NCI-H2171 (cell line): ENCODE data around the gene HOXA13.

ENCODE experiments used
- DNase-seq: peaks from one replicate; lab custom pipeline; 2025; lab: John Stamatoyannopoulos, UW

The HOXA13 gene

DNA sequence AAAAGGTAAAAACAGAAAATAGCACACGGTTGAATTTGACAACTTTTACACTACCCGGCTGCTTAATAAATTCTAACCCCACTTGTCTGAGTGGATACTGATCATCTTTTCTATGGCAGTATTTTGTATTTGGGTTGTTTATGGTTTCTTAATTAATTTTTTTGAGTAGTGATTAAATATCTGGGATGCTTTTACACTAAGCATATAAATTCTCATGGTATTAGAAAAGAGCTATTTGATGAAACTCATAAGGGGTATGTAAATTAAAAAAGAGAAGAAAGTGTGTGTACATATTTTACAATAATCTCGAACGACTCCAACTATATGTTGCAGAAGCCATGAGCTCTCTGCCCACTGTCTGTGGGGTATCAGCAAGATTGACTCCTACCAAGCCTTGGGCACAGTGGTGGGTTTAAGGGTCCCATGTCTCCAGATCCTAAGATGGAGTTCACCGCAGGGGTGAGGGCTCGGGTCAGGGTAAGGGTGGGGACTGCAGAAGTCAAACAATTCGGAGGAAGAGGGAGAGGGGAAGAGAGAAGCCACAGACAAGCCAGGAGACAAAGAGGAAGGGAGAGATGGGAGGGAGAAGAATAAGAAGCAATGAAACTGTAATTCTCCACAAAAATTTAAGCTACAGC lies 7.6 kb upstream of the HOXA13 start:
- no peak for DNase-seq

DNA sequence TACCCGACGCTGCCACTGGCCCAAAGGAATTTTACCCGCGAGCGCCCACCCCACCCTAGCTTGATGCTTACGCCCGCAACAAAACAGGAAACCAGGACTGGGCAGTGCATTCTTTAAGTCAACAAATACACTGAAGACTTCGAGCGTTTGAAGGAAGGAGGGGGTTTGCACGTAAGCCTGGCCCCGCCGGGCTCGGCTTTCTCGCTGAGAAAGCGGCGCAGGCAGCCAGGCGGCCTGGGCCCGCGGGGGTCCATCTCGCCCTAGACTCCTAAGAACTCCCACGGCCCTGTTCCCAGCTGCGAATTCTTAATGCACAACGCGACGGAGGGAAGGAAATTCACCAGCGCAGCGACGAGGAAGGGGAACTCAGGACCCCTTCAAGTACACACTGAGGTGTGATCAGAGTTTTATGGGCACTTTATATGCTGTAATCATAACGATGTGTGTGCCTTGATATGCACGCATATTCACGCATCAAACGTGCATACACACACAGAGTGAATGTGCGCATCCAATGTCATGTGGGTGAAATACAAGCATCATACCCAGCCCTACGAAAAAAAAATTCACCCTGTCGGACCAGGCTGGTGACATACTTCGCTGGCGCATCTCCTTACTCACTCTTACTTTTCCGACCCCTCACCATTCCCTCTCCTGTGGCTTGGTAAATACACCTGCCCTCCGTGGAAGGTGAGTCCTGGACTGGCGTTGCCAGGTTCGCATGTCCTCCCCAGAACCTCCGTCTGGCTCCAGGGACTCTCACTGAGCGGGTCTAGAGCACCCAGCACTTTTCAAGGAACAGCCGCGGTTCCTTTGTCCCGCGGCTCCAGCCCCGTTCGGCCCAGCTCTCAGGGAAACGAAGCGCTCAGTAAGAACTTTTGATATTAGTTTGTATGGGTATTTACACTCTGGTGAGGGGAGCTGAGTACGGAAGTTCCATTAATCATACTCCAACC lies 5.7 kb upstream of the HOXA13 start:
- DNase-seq: no peak

DNA sequence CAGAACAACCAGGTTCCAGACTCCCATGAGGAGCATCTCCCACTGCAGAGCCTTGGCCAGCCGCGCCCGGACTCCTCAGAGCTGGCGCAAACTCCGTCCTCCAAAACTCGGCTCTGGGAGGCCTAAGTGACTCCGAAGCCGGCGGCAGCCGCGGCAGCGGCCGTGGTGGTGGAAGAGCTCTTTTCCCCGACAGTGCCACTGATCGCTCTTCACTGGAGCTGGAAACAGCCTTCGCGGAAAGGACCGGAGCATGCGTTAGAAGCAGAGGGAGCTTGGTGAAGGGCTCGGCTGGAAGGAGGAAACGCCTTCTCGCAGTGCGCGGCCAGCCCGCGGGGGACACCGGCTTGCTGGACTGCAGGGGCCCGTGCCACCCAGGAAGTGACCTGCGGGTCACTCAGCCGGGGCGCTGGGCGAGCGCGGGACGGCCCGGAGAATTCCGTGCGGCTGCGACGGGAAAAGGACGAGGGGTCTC lies 5.0 kb upstream of the HOXA13 start:
- no peak for DNase-seq

DNA sequence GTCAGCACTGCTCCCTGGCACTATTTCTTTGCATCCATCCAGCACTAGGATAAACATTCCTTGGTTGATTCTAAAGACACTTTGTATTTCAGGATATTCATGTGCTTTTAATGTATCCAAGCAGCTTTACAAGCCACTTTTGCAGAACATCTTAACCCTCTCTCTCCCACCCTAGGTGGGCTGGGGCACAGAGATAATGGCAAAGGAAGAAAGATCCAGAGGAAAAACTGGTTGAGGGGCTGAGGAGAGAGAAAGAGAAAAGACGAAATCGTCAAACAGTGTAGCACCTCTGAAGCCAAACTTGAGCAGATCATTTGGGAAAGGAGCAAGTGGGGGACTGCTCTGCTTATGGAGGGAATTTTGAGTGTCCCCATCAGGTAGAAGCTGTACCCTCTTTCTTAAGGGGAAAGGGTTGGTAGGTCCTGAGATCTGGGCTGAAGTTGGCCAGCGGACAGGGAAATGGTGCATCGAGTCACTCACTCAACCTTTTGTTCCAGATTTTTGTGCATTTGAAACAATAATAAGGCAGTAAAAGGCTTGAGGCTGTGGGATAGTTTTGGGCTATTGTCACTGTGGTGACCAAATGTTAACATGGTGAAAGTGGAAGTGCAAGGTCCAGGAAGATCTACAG lies 4.2 kb upstream of the HOXA13 start:
- no peak for DNase-seq

DNA sequence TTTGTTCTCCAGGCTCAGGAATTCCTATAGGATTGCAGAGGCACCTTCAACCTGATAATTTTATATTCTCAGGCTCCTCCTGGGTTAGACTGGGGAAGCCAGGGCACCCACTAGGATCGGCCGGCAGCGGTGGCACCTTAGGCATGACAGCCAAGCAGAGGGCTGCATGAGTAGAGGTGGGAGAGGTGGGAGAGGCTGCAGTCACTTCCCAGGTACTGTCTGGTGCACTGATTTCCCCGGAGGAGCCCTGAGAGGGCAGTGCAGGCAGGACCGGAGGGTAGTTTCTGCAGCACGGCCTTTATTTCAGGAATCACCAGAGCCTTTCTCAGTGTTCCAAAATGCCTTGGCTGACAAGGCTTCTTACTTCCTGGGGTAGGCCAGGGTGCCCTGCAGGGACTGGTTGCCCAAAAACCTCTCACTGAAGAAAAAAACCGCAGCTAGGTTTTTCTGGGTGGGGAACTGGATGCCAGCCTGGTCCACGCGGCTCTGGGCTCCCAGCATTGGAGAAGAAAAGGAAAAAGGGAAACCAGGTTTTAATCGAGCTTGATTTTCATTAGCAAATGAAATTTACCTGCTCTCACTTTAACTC lies 3.6 kb upstream of the HOXA13 start:
- no peak for DNase-seq

DNA sequence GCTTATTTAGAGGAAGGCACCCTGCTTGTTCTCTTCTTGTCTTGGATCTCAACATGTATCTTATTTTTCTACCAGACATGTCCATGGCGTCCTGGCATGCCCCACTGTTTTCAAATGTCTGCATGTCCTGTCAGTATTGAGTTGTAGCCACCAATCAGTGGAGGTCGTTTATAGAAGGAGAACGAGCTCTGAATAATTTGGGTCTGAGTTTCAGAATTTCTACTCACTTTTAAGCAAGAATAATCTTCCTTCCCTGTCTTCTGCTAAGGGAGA lies 2.9 kb upstream of the HOXA13 start:
- DNase-seq: no peak

DNA sequence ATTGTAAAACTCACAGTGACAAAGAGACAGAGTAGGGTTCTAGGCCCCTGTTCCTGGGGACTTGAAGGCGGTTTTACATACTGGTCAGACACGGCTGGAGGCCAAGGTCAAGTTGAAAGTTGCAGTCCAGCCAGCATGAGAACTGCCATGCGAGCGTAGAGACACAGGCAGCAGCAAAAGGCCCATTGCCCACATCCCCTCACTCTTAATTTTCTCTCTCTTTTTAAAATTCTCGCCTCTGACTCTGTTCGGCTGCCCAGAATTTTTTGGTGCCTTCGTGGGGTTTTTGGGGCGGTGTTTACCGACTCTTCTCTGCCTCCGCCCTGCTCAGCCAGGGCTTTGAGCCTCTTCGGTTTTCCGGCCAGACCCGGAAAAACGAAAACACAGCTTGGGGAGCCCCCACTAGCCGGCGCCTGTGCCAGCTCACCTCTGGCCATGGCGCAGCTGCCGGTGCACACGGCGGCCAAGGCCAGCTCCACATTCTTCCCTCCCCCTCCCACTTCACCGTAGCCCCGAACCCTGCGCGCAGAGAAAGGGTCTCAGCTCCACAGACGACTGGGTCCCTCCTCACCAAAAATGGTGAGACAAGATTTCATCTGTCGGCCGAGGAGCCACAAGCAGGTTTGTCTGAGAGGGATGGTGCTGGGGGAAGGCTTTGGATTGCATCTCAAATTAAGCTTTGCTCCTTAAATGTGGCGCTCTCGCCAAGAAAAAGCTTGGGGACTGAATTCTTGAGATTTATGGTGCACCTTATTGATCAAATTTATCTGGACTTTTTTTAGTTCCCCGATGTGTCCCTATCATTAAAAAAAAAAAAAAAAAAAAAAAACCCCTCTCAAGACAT lies 2.3 kb upstream of the HOXA13 start:
- no peak for DNase-seq

DNA sequence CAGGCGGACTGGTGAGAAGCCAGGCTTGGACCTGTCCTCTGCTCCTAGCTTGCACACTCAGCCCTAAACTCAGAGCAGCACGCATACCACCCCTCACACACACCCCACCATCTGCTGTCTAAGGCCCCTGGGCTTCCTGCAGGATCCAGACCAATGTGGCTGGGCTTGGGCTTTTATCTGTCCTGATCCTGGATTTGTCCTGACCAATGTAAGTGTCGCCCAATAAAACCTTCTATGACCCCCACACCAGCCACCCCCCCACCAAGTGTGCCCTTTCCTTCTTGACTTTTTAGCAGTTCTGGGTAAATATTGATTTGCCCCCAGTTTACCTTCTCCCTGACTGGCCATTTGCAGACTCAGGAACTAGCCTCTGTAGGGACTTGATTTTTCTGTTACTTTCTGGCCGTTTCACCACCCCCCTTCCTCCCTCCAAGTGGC lies 1.7 kb upstream of the HOXA13 start:
- DNase-seq: no peak

DNA sequence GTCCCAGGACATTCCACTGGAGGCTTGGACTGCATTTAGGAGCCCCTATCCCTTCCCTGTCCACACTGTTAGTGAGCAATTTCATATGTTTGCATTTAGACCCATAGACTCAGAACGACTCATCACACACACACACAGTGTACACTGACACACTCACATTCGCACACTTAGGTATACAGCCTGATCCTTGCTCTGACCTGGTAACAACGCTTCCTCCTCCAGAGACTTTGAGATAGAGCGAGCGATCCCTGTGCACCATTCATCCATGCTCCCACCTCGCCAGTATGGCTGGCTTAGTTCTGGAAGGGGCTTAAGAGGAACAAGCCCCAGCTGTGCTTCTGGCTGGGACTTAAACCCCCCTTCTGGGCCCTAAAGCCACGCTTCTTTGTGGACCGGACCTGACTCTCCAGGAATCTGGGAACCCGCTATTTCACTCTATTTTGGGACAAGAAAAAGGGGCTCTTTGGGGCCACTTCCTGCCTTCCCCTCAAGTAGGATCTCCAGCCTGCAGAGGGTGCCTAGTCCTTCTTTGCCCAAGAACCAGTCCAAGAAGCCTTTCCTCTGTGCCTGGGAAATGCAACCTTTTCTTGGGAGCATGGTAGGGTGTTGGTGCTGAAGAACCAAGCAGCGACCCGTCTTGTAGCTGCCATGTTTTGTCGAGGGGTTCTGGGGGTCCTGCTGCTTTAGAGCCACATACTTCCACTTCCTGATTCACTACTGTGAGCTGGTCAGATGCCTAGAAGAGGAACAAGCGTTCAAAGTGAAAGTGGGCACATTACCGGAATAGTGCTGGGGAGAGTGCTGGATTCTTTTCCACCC lies 1.1 kb upstream of the HOXA13 start:
- DNase-seq: no peak

DNA sequence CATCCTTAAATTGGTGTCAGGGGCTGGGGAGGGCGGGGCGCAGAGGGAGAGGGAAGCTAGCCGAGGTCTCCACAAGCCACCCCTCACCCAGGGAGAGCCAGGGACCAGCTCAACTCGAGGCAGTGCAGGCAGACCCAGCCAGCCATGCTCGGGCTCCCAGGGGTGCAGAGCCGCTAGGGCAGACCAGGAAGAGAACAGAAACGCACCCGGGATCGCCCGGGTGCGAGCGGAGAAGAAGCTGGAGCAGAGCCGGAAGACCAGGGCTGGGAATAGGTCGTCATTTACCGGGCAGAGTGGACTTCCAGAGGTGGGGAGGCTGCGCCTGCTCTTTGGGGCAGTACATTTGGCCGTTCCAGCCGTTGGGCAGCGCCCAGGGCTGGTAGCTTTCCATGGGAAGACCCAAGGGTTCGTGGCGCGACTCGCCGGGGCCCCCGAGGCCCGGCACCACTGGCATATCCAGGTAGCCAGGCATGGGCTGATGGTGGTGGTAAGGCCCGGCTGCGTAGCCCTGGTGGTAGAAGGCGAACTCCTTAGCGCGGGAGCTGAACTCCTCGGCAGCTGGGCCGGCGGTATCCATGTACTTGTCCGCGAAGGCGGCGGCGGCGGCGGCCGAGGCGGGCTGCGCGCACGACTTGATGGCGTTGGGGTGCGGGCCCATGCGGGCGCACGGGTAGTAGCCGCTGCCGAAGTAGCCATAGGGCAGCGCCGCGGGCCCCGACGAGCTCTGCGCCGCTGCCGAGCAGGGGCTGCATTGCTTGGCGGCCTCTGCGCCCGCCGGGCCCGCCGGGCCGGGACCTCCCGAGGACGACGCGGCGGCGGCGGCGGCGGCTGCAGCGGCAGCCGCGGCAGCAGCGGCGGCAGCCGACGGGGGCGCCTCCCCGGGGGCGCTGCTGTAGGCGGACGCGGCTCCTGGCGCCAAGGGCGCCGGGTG lies 755 bp downstream of the HOXA13 start:
- DNase-seq: peak; percentile 20

DNA sequence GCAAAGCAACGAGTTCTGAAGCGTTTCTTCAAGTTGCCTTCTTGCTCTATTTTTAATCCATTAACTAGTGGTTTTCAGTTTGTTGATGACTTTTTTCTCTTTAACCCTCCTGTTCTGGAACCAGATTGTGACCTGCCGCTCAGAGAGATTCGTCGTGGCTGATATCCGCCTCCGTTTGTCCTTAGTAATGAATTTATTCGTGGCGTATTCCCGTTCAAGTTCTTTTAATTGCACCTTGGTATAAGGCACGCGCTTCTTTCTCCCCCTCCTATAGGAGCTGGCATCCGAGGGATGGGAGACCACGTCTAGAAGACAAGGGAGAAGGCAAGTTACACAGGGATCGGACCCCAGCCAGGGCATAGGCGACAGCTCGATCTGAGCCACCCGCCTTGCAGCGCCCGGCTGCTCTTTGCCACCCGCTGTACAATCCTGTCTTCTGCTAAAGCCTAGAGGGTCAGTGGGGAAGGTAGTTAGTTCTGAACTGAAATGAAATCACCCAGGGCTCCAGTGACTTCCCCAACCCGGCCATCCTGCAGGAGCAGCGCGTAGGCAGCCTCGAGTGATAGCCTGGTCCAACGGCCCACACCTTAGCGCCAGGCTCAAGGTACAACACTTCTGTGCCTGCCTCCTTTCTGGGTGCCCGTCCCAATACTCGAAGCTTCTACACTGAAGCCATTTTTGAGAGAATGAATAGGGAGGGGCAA lies 1.6 kb downstream of the HOXA13 start:
- DNase-seq: no peak

DNA sequence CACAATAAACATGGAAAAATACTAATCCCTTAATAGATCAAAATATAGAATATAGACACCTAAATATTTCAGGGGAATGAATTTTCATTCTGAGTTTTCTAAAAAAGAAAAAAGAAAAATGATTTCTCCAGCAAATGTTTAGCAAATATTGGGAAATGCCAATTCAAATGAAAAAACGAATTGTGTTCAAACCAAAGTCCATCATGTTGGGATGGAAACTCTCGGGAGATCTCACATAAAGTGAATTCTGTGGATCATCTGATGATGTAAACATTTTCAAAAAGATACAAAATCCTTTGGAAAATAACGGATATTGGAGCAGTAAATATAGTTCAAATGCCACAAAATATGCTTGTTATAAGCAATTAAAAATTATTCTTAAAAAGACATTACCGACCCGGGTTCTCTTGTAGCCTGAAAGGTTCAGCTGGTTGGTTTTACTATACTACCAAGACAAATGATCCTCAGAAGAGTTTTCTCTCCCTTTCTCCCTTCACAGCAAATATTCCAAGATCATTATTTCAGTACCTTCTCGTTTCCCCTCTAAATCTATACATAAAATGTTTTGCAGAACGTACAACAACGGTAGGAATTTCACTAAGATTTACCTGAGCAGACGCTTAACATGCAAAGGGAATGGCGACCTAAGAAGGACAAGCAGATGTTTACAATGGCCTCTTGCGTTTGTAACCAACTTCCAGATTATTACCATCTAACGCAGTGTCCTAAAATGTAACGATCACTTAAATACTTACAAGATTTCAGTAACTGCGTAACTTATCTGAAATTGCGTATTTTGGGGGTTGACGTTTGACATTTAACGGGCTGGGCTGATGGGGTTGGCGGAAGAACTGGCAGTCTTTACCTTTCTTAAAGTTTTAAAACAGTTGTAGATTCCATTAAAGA lies 2.5 kb downstream of the HOXA13 start:
- DNase-seq: no peak

DNA sequence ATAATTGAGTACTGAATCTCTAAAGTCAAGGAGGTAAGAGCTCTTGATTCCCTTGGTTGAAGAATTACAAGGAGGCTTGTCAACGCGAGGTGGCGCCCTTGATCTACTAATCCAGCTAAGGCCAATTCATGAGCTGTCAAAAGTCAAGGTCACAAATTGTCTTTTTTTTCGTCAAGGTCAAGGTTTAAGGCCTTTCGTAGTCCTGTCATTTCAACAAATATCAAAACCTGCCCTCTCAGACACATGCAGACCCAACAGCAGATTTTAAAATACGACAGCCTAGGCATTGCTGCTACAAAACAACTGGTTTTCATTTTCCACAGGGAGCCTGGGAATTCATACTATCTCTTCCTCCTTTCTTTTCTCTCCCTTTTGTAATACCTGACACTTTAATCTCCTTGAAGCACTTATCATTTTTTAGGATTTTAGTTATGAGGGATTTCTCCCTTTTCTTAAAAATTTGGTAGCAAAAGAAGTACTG lies 3.6 kb downstream of the HOXA13 start:
- peak; percentile 57 for DNase-seq

DNA sequence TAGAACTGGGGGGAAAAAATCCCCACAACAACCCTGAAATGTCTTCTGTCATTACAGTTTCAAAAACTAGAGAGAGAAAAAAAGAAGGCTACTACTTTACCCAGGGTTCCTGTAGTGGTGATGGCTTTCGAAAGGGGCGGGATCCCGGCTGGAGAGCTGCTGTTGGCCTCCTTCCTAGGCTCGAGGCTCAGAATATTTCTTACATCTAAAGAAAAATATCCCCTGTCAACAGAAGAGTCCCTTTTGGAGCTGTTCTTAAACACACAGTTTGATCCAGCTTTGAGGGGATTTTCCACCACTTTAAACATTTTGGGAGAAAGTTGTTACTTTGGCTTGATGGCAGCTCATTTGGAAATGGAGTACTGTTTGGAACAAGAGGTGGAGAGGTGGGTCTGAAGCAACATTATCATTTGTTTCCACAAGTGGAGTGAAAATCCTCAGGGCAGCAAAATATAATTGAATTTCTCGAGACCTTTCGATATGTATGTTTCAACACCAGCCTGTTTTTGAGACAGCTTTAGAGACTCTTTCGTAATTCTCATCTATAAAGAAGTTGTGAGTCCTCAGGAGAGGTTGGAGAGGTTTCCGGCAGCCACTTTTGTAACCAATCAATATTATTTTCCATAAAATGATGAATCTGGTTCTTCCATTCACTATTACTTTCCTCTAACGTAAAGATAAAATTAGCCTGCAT lies 5.1 kb downstream of the HOXA13 start:
- no peak for DNase-seq

DNA sequence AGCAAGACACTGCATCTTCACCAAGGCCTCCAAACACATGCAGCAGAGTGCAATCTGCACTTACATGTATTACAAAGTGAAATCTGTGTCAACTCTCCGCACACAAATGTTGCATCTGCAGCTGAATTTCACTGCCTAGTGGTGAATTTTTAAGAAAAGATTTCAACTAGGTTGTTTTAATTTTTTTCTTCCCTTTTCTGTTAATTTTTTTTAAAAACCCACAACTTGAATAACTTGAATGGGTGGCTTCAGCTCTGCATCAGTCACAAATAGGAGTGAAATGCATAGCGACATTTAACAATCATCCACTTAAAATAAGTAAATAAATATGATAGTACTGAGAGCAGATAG lies 5.9 kb downstream of the HOXA13 start:
- DNase-seq: no peak

DNA sequence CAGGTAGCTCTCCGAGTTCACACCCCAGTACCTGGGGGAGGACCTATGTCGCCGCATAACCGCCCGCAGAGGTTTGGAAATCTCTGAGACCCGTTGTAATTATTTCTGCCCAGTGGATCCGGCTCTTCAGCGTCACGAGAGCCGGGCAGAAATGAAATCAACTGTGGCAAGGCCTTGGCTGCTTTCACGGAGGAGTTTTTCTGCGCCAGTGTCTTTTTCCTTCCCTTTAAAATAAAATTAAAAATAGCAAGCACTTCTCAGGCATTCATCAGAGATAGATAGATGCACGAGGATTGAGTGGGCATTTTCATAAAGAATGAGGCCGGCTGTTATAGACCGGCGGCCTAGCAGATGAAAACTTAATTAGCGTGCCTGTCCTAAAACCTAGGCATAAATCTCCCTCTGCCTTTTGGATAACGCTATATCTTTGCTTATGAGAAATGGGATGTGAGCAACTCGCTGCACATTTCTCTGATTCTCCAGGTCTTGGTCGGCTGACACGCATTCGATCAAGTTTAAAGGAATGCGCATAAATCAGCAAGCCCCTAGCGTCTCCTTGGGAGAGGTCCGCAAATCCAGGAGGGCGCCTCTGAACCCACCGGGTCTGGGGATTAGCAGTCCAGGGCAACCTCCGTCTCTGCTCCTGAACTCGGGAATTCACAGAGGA lies 6.4 kb downstream of the HOXA13 start:
- no peak for DNase-seq
